GM12872 (cell line): ENCODE measurements around the gene TC2N.

Source experiments
- TF ChIP-seq, protein P1 (sequence below): IDR thresholded peaks from 3 replicates; pipeline ENCODE4 v1.5.1; 2011; ENCODE audit warnings: low read depth, mild to moderate bottlenecking, low read length, moderate library complexity; ENCODE audit not compliant: insufficient read depth

Gene TC2N

DNA sequence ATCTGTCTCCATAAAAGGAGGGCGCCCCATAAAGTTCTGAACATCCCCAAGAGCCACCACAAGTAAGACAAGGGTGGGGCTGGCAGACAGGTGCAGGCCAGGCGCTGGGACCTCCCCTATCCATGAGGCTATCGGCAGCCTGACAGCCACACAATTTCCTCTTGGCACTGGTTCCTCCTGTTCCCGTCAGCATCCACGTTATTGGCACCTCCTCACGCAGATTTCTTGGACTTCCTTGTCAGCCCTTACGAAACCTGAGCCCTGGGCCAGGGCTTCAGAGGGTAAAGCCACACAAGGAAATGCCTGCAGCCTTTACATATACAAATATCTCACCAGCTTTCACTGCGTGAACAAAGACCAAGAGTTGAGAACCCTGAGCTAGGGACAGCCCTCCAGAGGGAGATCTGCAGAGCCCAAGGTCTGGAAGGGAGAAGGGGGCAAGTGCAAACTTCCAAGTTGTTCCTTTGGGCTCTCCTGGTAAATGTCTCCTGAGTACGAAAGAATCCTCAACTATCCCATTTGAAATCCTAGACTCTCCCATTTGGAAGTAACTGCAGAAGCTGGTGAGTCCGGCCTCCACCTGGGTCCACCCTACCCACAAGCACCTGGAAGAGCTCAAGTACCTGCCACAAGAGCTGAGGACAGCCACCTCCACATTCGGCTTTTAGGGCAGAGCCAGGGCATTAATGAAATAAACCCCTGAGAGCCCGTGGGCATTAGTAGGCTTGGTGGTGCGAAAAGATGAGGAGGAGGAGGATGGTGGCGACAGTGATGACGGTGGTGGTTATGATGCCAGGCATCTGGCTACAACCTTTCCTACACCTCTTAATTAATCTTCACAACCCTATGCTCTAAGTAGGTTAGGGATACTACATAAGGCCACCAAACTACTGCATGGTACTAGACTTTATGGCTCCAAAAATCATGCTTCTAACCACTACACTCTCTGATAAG is 5.5 kb upstream of the TC2N start:
- TF ChIP-seq, protein P1, sequence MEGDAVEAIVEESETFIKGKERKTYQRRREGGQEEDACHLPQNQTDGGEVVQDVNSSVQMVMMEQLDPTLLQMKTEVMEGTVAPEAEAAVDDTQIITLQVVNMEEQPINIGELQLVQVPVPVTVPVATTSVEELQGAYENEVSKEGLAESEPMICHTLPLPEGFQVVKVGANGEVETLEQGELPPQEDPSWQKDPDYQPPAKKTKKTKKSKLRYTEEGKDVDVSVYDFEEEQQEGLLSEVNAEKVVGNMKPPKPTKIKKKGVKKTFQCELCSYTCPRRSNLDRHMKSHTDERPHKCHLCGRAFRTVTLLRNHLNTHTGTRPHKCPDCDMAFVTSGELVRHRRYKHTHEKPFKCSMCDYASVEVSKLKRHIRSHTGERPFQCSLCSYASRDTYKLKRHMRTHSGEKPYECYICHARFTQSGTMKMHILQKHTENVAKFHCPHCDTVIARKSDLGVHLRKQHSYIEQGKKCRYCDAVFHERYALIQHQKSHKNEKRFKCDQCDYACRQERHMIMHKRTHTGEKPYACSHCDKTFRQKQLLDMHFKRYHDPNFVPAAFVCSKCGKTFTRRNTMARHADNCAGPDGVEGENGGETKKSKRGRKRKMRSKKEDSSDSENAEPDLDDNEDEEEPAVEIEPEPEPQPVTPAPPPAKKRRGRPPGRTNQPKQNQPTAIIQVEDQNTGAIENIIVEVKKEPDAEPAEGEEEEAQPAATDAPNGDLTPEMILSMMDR: no peak

DNA sequence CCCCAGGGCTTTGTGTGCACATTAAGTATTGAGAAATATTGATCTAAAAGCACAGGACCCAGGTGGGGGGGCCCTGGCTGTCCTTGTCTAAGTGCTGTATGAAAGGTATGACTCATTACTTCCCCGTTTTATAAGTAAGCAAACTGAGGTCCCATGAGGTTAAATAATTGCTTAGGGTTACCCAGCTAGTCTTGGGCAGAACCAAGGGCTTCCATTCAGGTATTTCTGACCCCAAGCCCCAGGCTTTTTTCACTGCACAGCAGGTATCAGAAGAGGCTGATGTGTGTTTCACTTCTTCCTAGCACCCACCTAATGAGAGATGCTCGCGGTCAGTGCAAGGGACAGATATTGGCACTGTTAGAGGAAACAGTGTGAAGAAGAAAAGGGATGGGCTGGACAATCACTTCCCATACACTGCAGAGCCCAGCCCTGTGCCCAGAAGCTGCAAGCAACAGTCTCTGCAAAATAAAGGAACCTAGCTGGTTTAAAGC is 4.7 kb upstream of the TC2N start:
- TF ChIP-seq, protein P1: no peak

DNA sequence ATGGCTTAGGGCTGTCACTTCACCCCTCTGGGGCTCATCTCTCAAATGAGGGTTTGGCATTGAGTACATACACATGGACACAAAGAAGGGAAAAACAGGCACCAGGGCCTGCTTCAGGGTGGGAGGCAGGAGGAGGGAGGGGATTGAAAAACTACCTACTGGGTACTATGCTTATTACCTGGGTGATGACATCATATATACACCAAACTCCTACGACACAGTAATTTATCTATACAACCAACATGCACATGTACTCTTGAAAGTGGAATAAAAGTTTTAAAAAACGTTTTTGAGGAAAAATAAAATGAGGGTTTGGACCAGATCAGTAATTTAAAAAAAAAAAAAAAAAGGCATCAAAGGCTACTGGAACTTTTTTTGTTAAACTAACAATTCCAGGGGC is 3.6 kb upstream of the TC2N start:
- TF ChIP-seq, protein P1: no peak

DNA sequence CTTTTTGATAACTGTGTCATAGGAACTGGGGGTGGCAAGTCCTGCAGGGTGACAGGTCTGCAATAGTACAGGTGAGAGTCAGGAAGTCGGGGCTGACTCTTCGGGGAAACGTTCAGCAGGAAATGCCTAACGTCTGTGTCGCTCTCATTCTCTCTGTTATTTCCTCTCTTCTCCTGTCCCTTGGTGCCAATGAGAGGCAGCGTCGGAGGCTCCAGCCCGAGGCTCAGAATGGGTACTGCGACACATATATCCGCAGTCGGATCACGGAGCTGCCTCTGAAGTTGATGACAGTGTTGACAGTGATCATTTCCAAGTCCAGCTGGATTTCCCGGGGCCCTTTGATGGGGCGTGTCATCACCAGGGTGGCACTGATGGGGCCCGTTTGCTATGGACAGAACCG is 2.7 kb upstream of the TC2N start:
- TF ChIP-seq, protein P1: no peak

DNA sequence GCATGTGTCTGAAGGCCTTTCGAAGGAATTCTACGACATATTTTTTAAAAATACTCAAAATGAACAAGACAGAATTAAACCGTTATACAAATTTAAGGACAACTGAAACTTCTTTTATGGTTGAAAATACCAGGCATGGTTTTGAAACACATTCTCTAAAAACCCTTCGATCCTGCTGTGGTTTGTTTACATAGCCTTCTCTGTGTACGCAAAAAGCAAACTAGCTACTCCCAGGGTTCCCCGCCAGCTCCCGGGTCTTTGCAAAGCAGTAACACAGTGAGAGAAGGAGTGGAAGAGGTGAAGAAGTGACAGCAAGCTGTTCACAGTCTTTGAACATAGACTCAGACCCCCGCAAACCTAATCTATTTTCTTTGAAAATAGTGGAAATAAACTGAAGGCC is 2.2 kb upstream of the TC2N start:
- TF ChIP-seq, protein P1: no peak

DNA sequence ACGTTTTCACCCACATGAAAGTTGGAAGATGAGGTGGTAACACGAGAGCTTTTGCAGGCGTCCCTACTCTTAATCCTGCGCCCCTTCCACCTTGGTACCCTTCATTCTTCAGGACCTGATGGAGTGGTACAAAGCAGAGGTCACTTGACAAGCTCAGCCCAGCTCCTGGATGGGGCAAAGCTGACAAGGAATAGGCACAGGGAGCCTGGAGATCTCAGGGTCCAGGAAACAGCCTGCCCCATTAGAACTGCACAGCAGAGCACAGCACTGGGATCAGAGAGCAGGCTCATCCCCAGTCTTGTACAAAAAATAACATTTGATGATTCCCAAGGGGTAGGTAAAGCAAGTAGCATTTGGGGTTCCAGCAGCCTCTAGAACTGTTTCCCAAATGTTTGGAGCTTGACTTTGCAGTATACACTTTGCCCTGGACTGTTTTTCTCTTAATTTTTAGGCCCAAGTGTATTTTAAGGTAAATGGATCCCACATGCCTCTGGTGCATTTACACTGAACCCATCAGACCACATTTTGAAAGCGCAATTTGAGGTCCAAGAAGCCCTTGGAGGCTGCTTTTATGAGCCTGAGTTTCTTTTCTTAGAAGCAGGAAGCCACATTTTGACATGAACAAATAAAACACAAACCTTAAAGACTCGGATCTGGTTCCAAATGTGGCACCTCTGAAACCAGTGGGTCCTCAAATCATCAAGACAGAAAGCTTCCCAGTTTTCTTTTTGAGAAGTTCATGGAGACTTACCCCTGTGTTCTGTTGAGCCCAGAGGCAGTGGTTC is 633 bp downstream of the TC2N start:
- TF ChIP-seq, protein P1: no peak

DNA sequence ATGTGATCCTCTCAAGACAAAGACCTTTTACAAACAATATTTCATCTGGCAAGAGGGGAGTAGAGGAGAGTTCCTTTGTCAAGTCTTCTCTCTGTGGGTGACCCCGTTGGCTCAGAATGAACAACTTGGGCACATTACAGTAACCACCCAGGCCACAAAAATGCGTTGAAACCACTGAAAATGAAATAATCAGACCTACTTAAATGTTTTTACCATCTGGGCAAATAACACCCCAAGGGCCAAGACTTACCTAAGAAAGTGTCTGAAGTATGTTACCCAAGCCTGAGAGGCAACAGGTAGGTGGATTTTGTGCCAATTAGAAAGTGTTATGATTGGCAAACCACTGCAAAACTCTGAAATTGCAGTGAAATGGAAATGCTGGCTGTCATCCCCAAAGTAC is 1.3 kb downstream of the TC2N start:
- TF ChIP-seq, protein P1: no peak
